Vagina (tissue), 2 donors: ENCODE measurements around the gene SORCS2. TPM values are rescaled to one million over a fixed set of nuclear protein-coding genes. Genes with fewer than 3 reads are reported as not detected.

ENCODE experiments used
- DNase-seq, 2 donors: peaks; one replicate each; pipeline ENCODE4 v3.0.0-alpha.2; 2017; ENCODE audit errors: extremely low spot score in 2 of 2
- H3K27ac ChIP-seq: fragments of 200-600 bp; sonication (generic); one replicate; pipeline ENCODE4 v1.5.1; 2019
- H3K27me3 ChIP-seq: fragments of 200-600 bp; sonication (generic); one replicate; pipeline ENCODE4 v1.5.1; 2019
- H3K36me3 ChIP-seq, 2 donors: fragments of 200-600 bp; sonication (generic); one replicate each; pipeline ENCODE4 v1.5.1; 2017 to 2019
- H3K4me1 ChIP-seq: fragments of 200-600 bp; sonication (generic); one replicate; pipeline ENCODE4 v1.5.1; 2019
- H3K4me3 ChIP-seq, 2 donors: fragments of 200-600 bp; sonication (generic); 1 replicate in 1 of 2; 2 replicates in 1 of 2; pipeline ENCODE4 v1.5.1; 2016 to 2019
- H3K9me3 ChIP-seq: fragments of 200-600 bp; sonication (generic); one replicate; pipeline ENCODE4 v1.5.1; 2019
- POLR2A ChIP-seq, 2 donors: fragments of 450-650 bp; IDR thresholded peaks; one replicate each; pipeline ENCODE4 v1.6.1; 2017; ENCODE audit warnings: antibody characterized with exemption in 2 of 2, mild to moderate bottlenecking in 2 of 2, moderate library complexity in 2 of 2
- POLR2AphosphoS5 ChIP-seq, 2 donors: sonication (generic); formaldehyde crosslinking; IDR thresholded peaks; one replicate each; pipeline ENCODE4 v1.9.0; 2017; ENCODE audit warnings: antibody characterized with exemption in 2 of 2, mild to moderate bottlenecking in 2 of 2, low read depth in 1 of 2; ENCODE audit not compliant: insufficient read depth in 1 of 2
- intact Hi-C: fragments of 100-400 bp; cut with DNase I; formaldehyde crosslinking; loops from one replicate; pipeline ENCODE4 v1.15.1; 2023
- total RNA-seq: library from RNA; depleted of rRNA; stranded (reverse); fragments of >200 nt; gene quantifications from one replicate; pipeline ENCODE4 v1.2.3, GENCODE V29; 2016
- TF ChIP-seq, protein P1 (sequence below), 3 experiments: fragments of 450-650 bp in 2 of 3; fragments of 200-600 bp in 1 of 3; sonication (generic) in 1 of 3; IDR thresholded peaks; one replicate each; pipeline ENCODE4 v1.5.1; 2017 to 2019; ENCODE audit warnings: antibody characterized with exemption in 3 of 3, mild to moderate bottlenecking in 2 of 3, moderate library complexity in 2 of 3

Gene SORCS2
- total RNA-seq, 1 donor from 2014 or later: 5.4 TPM

GRCh38 chr4:7491915-7492314 is 299.6 kb downstream of the SORCS2 start:
- intact Hi-C loops: no loop called here
- no peak overlapping the region for H3K27ac ChIP-seq

DNA sequence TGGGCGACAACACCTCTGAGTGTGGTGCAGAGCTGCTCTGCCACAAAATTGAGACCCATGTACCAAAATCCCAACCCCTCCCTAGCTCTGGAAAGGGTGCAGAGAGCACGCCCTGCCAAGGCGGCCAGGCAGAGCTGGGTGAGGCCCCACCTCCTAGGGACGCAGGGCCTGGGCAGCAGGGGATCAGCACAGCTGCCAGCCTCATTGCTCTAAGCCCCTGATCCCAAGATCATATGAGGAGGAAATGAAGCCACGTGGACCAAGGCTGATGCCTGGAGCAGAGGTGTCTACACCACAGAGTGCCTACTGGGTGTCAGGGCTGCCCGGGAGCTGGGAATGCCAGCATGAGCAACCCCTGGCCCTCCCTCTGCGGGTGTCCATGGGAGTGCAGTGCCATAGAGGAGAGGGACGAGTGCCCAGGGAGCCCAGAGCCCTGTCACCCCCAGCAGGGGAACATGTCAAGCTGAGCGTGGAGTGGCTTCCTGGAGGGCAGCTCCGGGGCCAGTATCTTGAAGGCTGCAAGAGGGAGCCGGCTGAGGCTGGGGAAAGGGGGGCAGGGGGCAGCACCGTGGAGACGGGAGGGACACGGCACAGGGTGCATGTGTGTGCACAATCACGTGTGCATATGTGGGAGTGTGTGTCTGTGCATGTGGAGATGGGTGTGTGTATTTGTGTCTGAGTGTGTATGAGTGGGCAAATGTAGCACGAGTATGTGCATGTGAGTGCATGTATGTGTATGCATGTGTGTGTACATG is 306.3 kb downstream of the SORCS2 start:
- no peaks in the 10 kb centered on the region for H3K4me1 ChIP-seq
- H3K4me3 ChIP-seq: no peak overlapping the region
- no peaks in the 10 kb centered on the region for H3K27me3 ChIP-seq
- no peak for TF ChIP-seq POLR2AphosphoS5 (IDR thresholded peaks at IDR 0.05; ENCODE audit: insufficient read depth in 1 of 2, low read depth in 1 of 2)
- TF ChIP-seq POLR2A (IDR thresholded peaks at IDR 0.05): no peak
- TF ChIP-seq, protein P1, sequence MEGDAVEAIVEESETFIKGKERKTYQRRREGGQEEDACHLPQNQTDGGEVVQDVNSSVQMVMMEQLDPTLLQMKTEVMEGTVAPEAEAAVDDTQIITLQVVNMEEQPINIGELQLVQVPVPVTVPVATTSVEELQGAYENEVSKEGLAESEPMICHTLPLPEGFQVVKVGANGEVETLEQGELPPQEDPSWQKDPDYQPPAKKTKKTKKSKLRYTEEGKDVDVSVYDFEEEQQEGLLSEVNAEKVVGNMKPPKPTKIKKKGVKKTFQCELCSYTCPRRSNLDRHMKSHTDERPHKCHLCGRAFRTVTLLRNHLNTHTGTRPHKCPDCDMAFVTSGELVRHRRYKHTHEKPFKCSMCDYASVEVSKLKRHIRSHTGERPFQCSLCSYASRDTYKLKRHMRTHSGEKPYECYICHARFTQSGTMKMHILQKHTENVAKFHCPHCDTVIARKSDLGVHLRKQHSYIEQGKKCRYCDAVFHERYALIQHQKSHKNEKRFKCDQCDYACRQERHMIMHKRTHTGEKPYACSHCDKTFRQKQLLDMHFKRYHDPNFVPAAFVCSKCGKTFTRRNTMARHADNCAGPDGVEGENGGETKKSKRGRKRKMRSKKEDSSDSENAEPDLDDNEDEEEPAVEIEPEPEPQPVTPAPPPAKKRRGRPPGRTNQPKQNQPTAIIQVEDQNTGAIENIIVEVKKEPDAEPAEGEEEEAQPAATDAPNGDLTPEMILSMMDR (IDR thresholded peaks at IDR 0.05): no peak
- no peak for DNase-seq
- no peaks in the 10 kb centered on the region for H3K9me3 ChIP-seq
- intact Hi-C loops: no loop called here
- H3K27ac ChIP-seq: no peak overlapping the region
- no peaks in the 10 kb centered on the region for H3K36me3 ChIP-seq

More at GRCh38 chr4:7491915-7492314, 299.6 kb downstream of the SORCS2 start:
- Histone ChIP-seq H3K36me3 (no peaks in the 10 kb centered on the region), H3K9me3 (no peaks in the 10 kb centered on the region), H3K27me3 (no peaks in the 10 kb centered on the region), H3K4me3 (no peak overlapping the region), H3K4me1 (no peaks in the 10 kb centered on the region)
- no peak for TF ChIP-seq POLR2AphosphoS5 (IDR thresholded peaks at IDR 0.05; ENCODE audit: insufficient read depth in 1 of 2, low read depth in 1 of 2)
- no peak for TF ChIP-seq POLR2A (IDR thresholded peaks at IDR 0.05)
- TF ChIP-seq, protein P1 (IDR thresholded peaks at IDR 0.05): no peak
- DNase-seq: no peak

DNA sequence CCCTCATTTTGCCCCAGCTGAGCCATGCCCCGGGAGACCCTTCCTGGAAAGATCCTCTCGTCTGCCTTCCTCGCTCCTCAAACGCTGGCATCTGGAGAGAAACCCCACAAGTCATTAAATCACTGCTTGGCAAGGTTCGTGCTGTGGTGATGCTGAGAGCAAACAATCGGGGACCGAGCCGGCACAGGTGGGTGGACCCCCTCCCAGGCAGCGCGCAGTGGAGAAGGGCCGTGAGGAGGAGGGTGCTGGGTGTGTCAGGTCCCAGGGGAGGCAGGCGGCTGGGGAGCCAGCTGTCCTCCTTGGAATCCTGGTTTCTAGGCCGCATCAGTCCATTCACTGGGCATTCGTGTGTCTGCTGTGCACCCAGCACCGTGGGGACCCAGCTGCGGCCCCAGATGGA is 307.3 kb downstream of the SORCS2 start:
- intact Hi-C loops: no loop called here
- no peak for DNase-seq
- Histone ChIP-seq H3K9me3 (no peaks in the 10 kb centered on the region), H3K4me3 (no peak overlapping the region), H3K36me3 (no peaks in the 10 kb centered on the region), H3K4me1 (no peaks in the 10 kb centered on the region), H3K27ac (no peak overlapping the region), H3K27me3 (no peaks in the 10 kb centered on the region)
- TF ChIP-seq POLR2AphosphoS5 (IDR thresholded peaks at IDR 0.05; ENCODE audit: insufficient read depth in 1 of 2, low read depth in 1 of 2) (no peak), POLR2A (IDR thresholded peaks at IDR 0.05) (no peak)
- TF ChIP-seq, protein P1 (IDR thresholded peaks at IDR 0.05): no peak

DNA sequence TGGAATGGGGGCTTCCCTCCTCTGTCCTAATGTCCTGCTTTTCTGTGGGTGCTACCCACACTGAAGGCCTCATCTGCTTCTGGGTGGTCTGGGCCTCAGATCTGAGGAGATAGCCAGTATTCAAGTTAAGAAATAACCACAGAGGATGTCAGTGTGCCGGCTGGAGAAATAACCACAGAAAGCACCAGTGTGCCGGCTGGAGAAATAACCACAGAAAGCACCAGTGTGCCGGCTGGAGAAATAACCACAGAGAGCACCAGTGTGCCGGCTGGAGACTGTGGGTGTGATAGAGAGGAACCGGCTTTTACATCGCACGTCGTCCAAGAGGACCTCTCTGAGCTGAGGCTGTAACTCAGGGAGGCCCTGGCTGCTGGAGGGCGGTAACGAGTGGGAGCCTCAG is 308.1 kb downstream of the SORCS2 start:
- TF ChIP-seq POLR2A (IDR thresholded peaks at IDR 0.05): no peak
- TF ChIP-seq POLR2AphosphoS5 (IDR thresholded peaks at IDR 0.05; ENCODE audit: insufficient read depth in 1 of 2, low read depth in 1 of 2): no peak
- TF ChIP-seq, protein P1 (IDR thresholded peaks at IDR 0.05): no peak
- H3K27ac ChIP-seq: no peak overlapping the region

DNA sequence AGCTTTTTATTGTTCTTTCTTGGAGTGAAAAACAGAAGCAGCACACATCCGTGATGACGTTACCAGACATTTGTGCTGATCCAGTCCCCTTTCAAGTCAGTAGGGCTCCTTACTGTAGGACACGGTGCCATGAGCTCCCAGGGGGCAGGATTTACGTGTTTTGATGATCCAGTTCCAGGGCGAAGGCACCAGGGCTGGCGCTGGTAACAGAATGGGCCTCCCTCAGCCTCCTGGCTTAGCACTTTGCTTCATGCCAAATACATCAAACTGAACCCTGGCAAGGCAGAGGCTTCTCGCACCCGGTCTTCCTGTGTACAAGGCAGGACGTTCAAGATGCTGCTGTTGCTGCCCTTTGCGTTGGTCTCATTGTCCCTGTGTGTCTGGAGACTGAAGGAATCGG is 309.0 kb downstream of the SORCS2 start:
- no peaks in the 10 kb centered on the region for H3K9me3 ChIP-seq
- H3K36me3 ChIP-seq: no peaks in the 10 kb centered on the region
- intact Hi-C loops: no loop called here
- no peaks in the 10 kb centered on the region for H3K4me1 ChIP-seq
- H3K27me3 ChIP-seq: no peaks in the 10 kb centered on the region
- H3K4me3 ChIP-seq: no peak overlapping the region
- no peak overlapping the region for H3K27ac ChIP-seq
- TF ChIP-seq POLR2AphosphoS5 (IDR thresholded peaks at IDR 0.05; ENCODE audit: insufficient read depth in 1 of 2, low read depth in 1 of 2) (no peak), POLR2A (IDR thresholded peaks at IDR 0.05) (no peak)
- TF ChIP-seq, protein P1 (IDR thresholded peaks at IDR 0.05): no peak
- DNase-seq: no peak

More for the DNA sequence above, 308.1 kb downstream of the SORCS2 start:
- Histone ChIP-seq H3K4me1 (no peaks in the 10 kb centered on the region), H3K27me3 (no peaks in the 10 kb centered on the region), H3K4me3 (no peak overlapping the region), H3K36me3 (no peaks in the 10 kb centered on the region), H3K9me3 (no peaks in the 10 kb centered on the region)
- DNase-seq: no peak
- intact Hi-C loops: no loop called here
